T-helper 9 cell (primary cell): ENCODE data around the gene METTL24.

Experiments used
- DNase-seq: peaks from one replicate; pipeline ENCODE4 v3.0.0-alpha.2; 2020
- total RNA-seq, 2 donors: gene quantifications; one replicate each; lab custom pipeline; 2026; lab: John Stamatoyannopoulos, UW

The METTL24 gene
- 0.48 to 2.5 reads per million in 2 donors for total RNA-seq

GRCh38 chr6:110357664-110358552 is at the start of gene METTL24:
Gene METTL24, minus strand, starts transcription at chr6:110358349. Its CDS starts 77 bp downstream, at chr6:110358272.
- DNase-seq: no peak

GRCh38 chr6:110404607-110405006 is 46.5 kb upstream of the METTL24 start:
- DNase-seq: no peak

GRCh38 chr6:110401585-110402176 is 43.5 kb upstream of the METTL24 start:
- no peak for DNase-seq

GRCh38 chr6:110400208-110400607 is 42.1 kb upstream of the METTL24 start:
- no peak for DNase-seq

- DNase-seq: no peak
Measured at GRCh38 chr6:110399219-110400071, 41.3 kb upstream of the METTL24 start.

GRCh38 chr6:110398778-110399177 is 40.6 kb upstream of the METTL24 start:
- DNase-seq: no peak

- DNase-seq: no peak
Measured at GRCh38 chr6:110395221-110395620, 37.1 kb upstream of the METTL24 start.

GRCh38 chr6:110394409-110394808 is 36.3 kb upstream of the METTL24 start:
- no peak for DNase-seq

GRCh38 chr6:110392727-110393126 is 34.6 kb upstream of the METTL24 start:
- no peak for DNase-seq

GRCh38 chr6:110390404-110390803 is 32.3 kb upstream of the METTL24 start:
- no peak for DNase-seq

GRCh38 chr6:110389689-110390382 is 31.7 kb upstream of the METTL24 start:
- no peak for DNase-seq

- DNase-seq: no peak
Measured at GRCh38 chr6:110387986-110388385, 29.8 kb upstream of the METTL24 start.

- no peak for DNase-seq
Measured at GRCh38 chr6:110385458-110385863, 27.3 kb upstream of the METTL24 start.

- no peak for DNase-seq
Measured at GRCh38 chr6:110378552-110378951, 20.4 kb upstream of the METTL24 start.

- DNase-seq: no peak
Measured at GRCh38 chr6:110369066-110369465, 10.9 kb upstream of the METTL24 start.

- no peak for DNase-seq
Measured at GRCh38 chr6:110368284-110368683, 10.1 kb upstream of the METTL24 start.

- DNase-seq: no peak
Measured at GRCh38 chr6:110367825-110368224, 9.7 kb upstream of the METTL24 start.

GRCh38 chr6:110366975-110367374 is 8.8 kb upstream of the METTL24 start:
- DNase-seq: no peak

GRCh38 chr6:110366256-110366655 is 8.1 kb upstream of the METTL24 start:
- DNase-seq: no peak

GRCh38 chr6:110364364-110365105 is 6.4 kb upstream of the METTL24 start:
- no peak for DNase-seq

GRCh38 chr6:110363748-110364147 is 5.6 kb upstream of the METTL24 start:
- DNase-seq: no peak

- no peak for DNase-seq
Measured at GRCh38 chr6:110360676-110361075, 2.5 kb upstream of the METTL24 start.
